GM12873 (cell line): ENCODE measurements around the gene LGMN.

ENCODE experiments used
- TF ChIP-seq, protein P1 (sequence below): IDR thresholded peaks from 2 replicates; pipeline ENCODE4 v1.5.1; 2012; ENCODE audit warnings: low read depth, mild to moderate bottlenecking, moderate library complexity, low read length, control low read depth; ENCODE audit not compliant: insufficient read depth; ENCODE audit errors: missing control alignments

The LGMN gene

DNA sequence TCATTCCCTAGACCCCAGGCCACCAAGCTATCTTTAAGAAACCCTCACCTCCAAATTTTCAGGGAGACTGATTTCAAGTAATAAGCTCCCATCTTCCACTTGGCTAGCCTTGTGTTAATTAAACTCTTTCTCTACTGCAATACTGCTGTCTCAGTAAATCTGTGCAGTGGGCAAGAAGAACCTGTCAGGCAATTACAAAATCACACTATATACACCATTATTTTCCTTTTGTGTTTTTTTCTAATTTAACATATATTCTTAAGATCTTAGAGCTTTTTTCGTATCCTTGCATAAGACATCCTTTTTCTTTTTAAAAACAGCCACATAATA, 38.0 kb upstream of the LGMN start:
- TF ChIP-seq, protein P1, sequence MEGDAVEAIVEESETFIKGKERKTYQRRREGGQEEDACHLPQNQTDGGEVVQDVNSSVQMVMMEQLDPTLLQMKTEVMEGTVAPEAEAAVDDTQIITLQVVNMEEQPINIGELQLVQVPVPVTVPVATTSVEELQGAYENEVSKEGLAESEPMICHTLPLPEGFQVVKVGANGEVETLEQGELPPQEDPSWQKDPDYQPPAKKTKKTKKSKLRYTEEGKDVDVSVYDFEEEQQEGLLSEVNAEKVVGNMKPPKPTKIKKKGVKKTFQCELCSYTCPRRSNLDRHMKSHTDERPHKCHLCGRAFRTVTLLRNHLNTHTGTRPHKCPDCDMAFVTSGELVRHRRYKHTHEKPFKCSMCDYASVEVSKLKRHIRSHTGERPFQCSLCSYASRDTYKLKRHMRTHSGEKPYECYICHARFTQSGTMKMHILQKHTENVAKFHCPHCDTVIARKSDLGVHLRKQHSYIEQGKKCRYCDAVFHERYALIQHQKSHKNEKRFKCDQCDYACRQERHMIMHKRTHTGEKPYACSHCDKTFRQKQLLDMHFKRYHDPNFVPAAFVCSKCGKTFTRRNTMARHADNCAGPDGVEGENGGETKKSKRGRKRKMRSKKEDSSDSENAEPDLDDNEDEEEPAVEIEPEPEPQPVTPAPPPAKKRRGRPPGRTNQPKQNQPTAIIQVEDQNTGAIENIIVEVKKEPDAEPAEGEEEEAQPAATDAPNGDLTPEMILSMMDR: no peak

DNA sequence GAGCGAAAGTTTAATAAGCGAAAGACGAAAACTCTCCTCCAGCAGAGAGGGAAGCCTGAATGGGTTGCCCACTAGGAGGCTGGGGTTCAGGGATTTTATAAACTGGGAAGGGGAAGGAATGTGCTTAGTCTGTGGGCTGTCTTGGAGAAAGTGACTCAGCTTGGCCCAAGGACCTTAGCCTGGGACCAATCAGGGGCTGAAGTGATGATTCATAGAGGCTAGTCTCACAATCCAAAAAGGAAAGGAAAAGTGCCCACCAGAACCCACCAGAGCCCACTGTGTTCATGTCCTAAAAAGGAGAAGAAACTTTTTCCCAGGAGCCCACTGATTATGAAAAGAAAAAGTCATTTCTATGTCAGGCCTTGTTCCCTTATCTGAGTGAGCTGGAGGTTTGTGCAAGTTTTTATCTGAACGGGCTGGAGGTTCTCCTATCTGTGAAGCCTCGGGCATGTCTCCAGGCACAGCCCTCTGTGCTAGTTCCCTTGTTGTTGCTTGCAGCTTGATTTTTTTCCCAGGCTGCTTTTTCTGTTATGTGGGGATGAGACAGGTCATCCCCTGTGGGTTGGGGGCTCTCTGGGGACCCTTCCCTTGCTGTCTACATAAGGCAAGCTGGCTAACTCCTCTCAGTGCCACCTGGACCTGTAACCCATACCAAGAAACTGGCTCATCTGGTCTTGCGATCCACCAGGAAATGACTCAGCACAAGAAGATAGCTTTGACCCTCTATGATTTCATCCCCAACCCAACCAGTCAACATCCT, 37.4 kb upstream of the LGMN start:
- TF ChIP-seq, protein P1: no peak

DNA sequence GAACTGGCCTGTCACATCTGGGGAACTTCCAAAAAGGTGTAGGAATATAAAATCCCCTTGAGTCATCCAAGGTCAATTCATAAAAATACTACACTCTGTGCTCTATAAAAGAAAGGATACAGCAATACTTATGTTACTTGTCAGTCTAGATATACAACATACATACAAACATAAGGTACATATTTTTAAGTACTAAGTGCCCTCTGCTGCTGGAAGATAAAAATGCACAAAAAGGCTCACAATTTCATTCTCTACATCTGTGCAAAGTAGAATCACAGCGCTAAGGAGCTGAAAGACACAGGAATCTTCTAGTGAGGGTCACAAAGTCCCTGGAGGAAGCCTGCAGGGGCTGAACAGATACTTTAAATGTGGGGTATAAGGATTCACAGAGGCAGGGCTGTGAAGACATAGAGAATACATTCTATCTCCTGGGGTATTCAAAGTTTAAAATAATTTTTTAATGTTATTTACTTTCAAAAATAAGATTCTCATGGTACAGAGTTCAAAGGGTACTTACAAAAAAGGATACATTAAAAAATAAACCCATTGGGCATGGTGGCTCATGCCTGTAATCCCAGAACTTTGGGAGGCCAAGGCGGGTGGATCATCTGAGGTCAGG, 35.5 kb upstream of the LGMN start:
- TF ChIP-seq, protein P1: peak; percentile 57

DNA sequence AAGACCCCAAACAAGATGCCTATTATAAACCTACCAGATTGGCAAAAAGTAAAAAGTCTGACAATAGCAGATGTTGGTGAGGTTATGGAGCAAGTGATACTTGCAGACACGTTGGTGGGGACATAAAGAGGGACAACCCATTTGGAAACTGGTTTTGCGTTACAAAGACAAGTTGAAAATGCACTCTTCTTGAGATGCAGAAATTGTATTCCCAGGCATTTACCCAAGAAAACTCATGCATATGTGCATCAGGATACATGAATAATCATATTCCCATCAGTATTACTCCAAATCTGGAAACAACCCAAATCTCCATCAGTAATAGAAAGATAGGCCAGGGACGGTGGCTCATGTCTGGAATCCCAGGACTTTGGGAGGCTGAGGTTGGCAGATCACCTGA, 32.9 kb upstream of the LGMN start:
- TF ChIP-seq, protein P1: no peak

DNA sequence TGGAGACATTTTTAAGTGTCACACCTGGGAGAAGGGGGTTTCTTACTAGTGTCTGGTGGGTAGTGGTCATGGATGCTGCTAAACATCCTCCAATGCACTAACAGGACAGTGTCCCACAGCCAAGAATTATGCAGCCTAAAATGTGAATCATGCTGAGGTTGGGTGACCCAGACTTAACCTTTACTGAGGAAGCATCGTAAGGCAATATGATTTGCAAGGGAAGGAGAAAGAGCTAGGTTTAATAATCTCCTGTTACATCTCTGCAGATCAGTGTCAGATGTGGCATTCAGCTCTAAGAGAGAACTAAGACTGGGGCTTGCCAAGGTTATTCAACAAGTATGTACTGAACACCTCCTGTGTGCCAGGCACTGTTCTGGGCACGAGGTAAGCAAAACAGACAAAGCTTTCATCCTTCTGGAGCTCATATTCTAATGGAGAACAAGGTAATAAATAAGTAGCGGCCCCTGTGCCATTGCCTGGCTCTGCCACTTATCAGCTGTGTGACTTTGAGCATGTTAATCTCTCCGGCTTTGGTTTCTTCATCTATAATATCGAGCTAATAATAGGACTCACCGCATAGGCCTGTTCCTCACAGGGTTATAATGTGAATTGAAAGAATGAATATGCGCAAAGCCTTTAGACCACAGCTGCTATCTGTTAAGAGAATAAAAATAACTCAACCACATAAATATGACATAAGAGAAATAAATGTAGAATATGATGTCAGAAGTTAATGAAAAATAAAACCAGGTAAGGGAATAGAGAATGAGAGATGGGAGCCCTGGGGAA, 32.2 kb upstream of the LGMN start:
- TF ChIP-seq, protein P1: no peak

GRCh38 chr14:92774572-92774971, 26.1 kb upstream of the LGMN start:
- TF ChIP-seq, protein P1: no peak

- TF ChIP-seq, protein P1: no peak
These were observed 22.1 kb upstream of the LGMN start for GRCh38 chr14:92770484-92770883.
